ENCODE data around the gene IL25. TPM values are rescaled to one million over a fixed set of nuclear protein-coding genes. Genes with fewer than 3 reads are reported as not detected.

The IL25 gene
- total and polyA plus RNA-seq, 2 of the 4 experiments (the other 2 are of a cell fraction) = not detected

DNA sequence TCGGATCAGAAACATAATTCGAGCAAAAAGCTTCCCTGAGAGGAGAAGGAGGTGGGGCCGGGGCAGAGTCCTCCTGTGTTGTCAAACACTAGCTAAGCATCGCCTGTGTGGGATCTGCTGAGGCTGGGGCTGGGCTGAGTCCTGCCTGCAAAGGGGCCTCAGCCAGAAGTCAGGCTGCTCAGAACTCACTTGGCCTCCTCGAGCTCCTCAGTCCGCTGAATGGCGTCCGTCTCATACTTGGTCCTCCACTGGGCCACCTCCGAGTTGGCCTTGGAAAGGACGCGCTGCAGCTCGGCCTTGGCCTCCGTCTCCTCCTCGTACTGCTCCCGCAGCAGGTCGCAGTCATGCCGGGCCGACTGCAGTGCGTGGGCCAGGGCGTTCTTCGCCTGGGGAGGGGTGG, 45.4 kb downstream of the IL25 start:
- POLR2A ChIA-PET (ENCODE audit: unreplicated experiment) = no interaction called here
- H2BK15ac ChIP-seq (ENCODE audit: low read depth, low read length) = no peak overlapping the region
- CTCF ChIA-PET = no interaction called here

More for the DNA sequence above, 45.4 kb downstream of the IL25 start:
- no peak overlapping the region for H3K4ac ChIP-seq (ENCODE audit: low read depth, low read length)
- dilution Hi-C loops (cut with HindIII; ENCODE audit: low sequenced_read_pairs, unreplicated experiment) (no loop called here), in situ Hi-C loops (cut with MboI; ENCODE audit: low sequenced_read_pairs) (no loop called here), intact Hi-C loops (cut with micrococcal nuclease) (no loop called here)
- no peak overlapping the region for H2BK5ac ChIP-seq (ENCODE audit: low read depth, low read length, poor library complexity, severe bottlenecking)
- no peak overlapping the region for H4K8ac ChIP-seq (ENCODE audit: low read depth in 2 of 2, low read length in 2 of 2)
- no peak overlapping the region for H2AK5ac ChIP-seq (ENCODE audit: low read depth, low read length)
- no peaks in the 10 kb centered on the region for H3K79me1 ChIP-seq (ENCODE audit: low read depth in 1 of 2, low read length in 2 of 2)
- no peaks in the 10 kb centered on the region for H4K20me1 ChIP-seq (ENCODE audit: insufficient read depth, low read length)
- H3K4me2 ChIP-seq (ENCODE audit: low read depth, low read length) = no peak overlapping the region
- WGBS, 2 experiments (ENCODE audit: extremely low coverage in 2 of 2, insufficient read length in 1 of 2) = 68% methylated on average over 12 of the region's 21 CpGs; no CpG with 5 or more reads in 1 of the 2 experiments
- H3K9me3 ChIP-seq (ENCODE audit: control insufficient read depth, insufficient read depth, low read length) = no peaks in the 10 kb centered on the region
- no peak overlapping the region for H3K18ac ChIP-seq (ENCODE audit: low read depth, low read length)
- TF ChIP-seq, protein P1, sequence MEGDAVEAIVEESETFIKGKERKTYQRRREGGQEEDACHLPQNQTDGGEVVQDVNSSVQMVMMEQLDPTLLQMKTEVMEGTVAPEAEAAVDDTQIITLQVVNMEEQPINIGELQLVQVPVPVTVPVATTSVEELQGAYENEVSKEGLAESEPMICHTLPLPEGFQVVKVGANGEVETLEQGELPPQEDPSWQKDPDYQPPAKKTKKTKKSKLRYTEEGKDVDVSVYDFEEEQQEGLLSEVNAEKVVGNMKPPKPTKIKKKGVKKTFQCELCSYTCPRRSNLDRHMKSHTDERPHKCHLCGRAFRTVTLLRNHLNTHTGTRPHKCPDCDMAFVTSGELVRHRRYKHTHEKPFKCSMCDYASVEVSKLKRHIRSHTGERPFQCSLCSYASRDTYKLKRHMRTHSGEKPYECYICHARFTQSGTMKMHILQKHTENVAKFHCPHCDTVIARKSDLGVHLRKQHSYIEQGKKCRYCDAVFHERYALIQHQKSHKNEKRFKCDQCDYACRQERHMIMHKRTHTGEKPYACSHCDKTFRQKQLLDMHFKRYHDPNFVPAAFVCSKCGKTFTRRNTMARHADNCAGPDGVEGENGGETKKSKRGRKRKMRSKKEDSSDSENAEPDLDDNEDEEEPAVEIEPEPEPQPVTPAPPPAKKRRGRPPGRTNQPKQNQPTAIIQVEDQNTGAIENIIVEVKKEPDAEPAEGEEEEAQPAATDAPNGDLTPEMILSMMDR (conservative IDR thresholded peaks at IDR 0.05; ENCODE audit: low read depth, low read length) = no peak
- TF ChIP-seq MAZ (IDR thresholded peaks at IDR 0.05; ENCODE audit: borderline replicate concordance, low read depth, low read length) (no peak), NFE2L2 (IDR thresholded peaks at IDR 0.05; ENCODE audit: low read depth, low read length) (no peak), SMC3 (IDR thresholded peaks at IDR 0.05; ENCODE audit: low read depth, low read length) (no peak), CHD1 (IDR thresholded peaks at IDR 0.05; ENCODE audit: low read depth, low read length) (no peak), MXI1 (IDR thresholded peaks at IDR 0.05; ENCODE audit: borderline replicate concordance, low read depth, low read length) (no peak)
- TF ChIP-seq, protein P2, sequence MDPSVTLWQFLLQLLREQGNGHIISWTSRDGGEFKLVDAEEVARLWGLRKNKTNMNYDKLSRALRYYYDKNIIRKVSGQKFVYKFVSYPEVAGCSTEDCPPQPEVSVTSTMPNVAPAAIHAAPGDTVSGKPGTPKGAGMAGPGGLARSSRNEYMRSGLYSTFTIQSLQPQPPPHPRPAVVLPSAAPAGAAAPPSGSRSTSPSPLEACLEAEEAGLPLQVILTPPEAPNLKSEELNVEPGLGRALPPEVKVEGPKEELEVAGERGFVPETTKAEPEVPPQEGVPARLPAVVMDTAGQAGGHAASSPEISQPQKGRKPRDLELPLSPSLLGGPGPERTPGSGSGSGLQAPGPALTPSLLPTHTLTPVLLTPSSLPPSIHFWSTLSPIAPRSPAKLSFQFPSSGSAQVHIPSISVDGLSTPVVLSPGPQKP (IDR thresholded peaks at IDR 0.05; ENCODE audit: borderline replicate concordance, low read depth, low read length) = no peak
- H3K23ac ChIP-seq (ENCODE audit: low read depth, low read length) = no peak overlapping the region
- no peak overlapping the region for H4K5ac ChIP-seq (ENCODE audit: low read depth, low read length)
- DNase-seq (no peak), ATAC-seq (ENCODE audit: low read depth) (no peak)
- H3K27me3 ChIP-seq (ENCODE audit: control insufficient read depth, insufficient read depth, low read length) = peaks cover 13% of the 10 kb centered on the region
- H2AFZ ChIP-seq (replicated peaks; ENCODE audit: low read length, poor library complexity) = no peak overlapping the region
- H3K9me1 ChIP-seq (ENCODE audit: insufficient read depth, low read length) = no peaks in the 10 kb centered on the region
- no peak overlapping the region for H3K56ac ChIP-seq (ENCODE audit: extremely low read depth, insufficient read depth, low read length)
- H3K27ac ChIP-seq (ENCODE audit: insufficient read depth, low read length) = no peak overlapping the region
- no peak overlapping the region for H4K91ac ChIP-seq (ENCODE audit: insufficient read depth, low read depth, low read length)
- no peak overlapping the region for H2BK20ac ChIP-seq (ENCODE audit: low read depth, low read length)
- H3K9ac ChIP-seq (ENCODE audit: low read depth, low read length) = no peak overlapping the region
- no peaks in the 10 kb centered on the region for H3K4me1 ChIP-seq (ENCODE audit: control insufficient read depth, insufficient read depth, low read length)
- H3K4me3 ChIP-seq (ENCODE audit: insufficient read depth, low read depth, low read length) = no peak overlapping the region
- H3K14ac ChIP-seq (replicated peaks; ENCODE audit: low read depth, low read length) = no peak overlapping the region
- no peaks in the 10 kb centered on the region for H3K36me3 ChIP-seq (ENCODE audit: control insufficient read depth, insufficient read depth, low read length)
- H2AK9ac ChIP-seq (replicated peaks; ENCODE audit: low read depth, low read length, poor library complexity) = no peak overlapping the region
- no TSS peak for BruUV-seq (replicated peaks)
- no peak overlapping the region for H2BK120ac ChIP-seq (ENCODE audit: low read depth, low read length)
